HG03460 (cell line): Measurements from ENCODE around the gene NLRP3.
"Not testable (repeated sequence)": the region's sequence is repeated elsewhere in the genome, so short reads cannot be mapped to it uniquely, and the experiment has no call there.

Experiments
- ATAC-seq: cut with Tn5 transposase; IDR thresholded peaks from one replicate; pipeline ENCODE4 v1.9.1; 2021; ENCODE audit not compliant: unreplicated experiment

The NLRP3 gene

GRCh38 chr1:247390116-247390791 lies 25.7 kb upstream of the NLRP3 start:
- ATAC-seq: peak; percentile 99

DNA sequence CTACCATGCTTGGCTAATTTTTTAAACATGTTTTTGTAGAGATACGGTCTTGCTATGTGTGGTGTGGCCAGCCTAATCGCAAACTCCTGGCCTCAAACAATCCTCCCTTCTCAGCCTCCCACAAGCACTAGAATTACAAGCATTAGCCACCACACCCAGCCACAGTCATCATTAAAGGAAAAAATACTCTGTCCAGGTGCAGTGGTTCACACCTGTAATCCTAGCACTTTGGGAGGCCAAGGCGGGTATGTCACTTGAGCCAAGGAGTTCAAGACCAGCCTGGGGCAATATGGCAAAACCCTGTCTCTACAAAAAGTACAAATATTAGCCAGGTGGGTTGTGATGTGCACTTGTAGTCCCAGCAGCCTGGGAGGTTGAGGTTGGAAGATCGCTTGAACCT lies 25.0 kb upstream of the NLRP3 start:
- ATAC-seq: no peak

GRCh38 chr1:247392088-247392487 lies 23.9 kb upstream of the NLRP3 start:
- ATAC-seq: no peak

- not testable (repeated sequence) for ATAC-seq
These were observed 20.9 kb upstream of the NLRP3 start for GRCh38 chr1:247395075-247395474.

DNA sequence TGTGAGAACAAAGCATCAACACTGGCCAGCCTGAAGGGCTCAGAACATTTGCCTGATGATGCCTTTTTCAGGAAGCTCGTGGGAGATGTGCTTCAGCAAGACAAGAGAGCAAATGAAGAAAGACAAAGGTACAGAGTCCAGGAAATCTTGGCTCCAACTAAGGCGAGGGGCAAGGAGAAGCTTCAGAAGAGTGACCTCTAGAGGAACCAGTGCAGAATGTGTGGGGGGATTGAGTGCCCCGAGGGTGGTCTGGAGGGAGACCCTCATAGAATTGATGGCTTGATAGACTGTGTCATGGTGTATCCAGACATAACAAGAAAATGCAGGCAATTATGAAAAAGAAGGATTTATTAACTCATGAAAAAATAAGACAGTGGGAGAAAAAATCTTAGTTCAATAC lies 15.3 kb upstream of the NLRP3 start:
- ATAC-seq: no peak

DNA sequence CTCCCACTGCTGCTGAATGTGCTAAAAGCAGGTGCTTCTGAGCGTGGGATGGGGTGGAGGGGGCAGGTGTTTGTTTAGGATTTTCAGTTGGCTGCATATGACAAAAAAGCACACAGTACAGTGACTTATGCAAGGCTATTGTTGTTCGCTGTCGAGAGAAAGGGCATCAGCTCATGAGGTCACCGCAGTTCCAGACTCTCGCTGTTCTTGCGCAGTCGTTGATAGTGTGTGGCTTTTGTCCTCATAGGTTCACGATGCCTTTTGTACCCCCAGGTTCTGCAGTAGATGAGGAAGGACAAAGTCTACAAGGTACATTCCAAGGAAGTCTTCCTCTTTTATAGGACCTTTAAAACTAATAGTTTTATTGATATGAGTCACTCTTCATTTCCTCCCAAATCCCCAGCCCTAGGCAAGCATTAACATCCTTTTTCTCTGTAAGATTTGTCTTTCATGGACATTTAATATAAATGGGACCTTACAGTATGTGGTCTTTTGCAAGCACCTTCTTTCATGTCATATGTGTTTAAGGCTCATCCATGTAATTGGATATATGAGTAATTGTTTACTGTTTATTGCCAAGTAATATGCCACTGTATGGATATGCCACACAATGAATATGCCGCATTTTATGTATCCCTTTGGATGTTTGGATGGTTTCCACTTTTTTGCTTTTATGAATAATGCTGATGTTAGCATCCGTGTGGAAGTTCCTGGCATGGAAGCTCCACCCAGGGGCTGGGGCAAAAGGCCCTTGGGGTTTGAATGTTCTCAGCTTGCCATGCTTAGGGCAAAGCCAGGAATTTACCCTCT lies 14.5 kb upstream of the NLRP3 start:
- no peak for ATAC-seq

DNA sequence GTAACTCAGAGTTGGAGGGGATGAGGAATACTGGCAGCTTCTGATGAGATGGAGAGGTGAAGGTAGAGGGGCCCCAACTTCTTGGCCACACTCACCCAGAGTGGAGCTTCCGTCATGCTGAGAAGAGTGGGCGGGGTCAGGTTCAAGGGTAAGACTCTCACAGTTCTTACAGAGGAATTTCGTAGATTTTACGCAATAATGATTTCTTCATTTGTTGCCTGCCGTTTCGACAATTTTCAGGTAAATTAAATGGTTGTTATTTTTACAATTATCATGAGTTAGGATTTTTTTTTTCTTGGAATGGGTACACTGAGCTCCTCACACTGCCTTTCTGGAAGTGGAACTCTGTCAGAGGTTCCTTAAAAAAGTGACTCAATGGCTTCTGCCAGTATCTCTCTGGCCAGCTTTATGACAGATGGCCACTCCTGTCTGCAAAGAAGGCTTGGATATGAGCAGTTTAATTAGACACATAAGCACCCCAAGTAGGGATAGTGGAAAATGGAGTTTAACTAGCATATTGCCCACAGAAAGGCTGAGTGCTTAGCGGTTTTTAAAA lies 13.8 kb upstream of the NLRP3 start:
- ATAC-seq: no peak

DNA sequence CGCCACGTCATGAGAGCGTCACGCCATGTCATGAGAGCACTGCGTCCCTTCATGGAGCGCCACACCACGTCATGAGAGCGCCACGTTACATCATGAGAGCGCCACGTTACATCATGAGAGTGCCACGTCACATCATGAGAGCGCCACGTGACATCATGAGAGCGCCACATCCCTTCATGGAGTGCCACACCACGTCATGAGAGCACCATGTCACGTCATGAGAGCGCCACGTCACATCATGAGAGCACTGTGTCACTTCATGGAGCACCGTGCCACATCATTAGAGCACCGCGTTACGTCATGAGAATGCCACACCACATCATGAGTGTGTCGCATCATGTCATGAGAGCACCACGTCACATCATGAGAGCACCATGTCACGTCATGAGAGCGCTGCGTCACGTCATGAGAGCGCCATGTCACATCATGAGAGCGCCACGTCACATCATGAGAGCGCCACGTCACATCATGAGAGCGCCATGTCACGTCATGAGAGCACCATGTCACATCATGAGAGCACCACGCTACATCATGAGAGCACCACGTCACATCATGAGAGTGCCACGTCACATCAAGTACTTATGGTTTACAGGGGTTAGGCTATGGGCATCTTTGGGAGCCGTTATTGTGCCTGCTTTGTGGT lies 9.8 kb upstream of the NLRP3 start:
- ATAC-seq: no peak

GRCh38 chr1:247407180-247407616 lies 8.8 kb upstream of the NLRP3 start:
- ATAC-seq: peak; percentile 79

DNA sequence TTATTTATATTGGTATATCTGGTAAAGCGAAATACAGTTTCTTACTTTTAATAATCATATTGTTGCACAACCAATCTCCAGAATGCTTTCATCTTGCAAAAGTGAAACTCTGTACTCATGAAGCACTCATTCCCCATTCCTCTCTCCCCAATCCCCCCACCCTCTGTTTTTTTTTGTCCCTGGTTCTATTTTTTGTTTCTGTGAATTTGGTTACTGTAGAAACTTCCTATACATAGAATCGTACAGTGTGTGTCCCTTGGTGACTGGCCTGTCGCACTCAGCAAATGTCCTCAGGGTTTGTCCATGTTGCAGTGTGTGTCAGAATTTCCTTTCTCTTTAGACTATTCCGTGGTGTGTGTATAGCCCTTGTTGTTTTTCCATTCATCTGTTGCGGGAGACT lies 7.9 kb upstream of the NLRP3 start:
- ATAC-seq: no peak

GRCh38 chr1:247409869-247410544 lies 6.0 kb upstream of the NLRP3 start:
- peak; percentile 66 for ATAC-seq

DNA sequence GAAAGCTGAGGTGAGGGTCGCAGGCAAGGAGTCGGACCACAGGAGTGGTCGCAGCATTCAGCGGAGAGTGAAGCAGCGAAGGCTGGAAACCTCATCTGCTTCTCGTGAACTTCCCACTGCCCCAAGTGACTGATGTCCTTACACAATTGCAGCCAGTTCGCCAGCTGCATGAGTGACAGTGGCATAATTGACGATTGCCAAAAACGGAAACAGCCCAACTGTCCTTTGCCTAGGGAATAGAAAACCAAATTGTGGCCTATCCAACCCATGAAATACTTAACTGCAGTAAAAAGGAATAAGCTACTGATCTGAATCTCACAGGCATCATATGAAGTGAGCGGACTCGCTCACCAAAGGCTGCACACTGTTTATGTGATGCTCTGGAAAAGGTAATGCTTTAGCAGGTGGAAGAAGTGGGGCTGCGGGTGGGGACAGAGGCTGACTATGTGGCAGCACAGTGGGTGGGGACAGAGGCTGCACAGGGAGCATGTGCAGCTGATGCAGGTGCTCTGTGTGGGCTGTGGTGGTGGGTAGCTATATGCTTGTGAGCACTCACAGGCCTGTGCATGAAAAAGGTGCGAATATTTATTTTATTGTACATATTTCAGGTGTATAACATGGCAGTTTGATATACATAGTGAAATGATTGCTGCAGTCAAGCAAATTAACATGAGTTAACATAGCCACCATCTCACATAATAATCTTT lies 4.2 kb upstream of the NLRP3 start:
- no peak for ATAC-seq

GRCh38 chr1:247417831-247418230 lies 1.9 kb downstream of the NLRP3 start:
- no peak for ATAC-seq

GRCh38 chr1:247419336-247419735 lies 3.4 kb downstream of the NLRP3 start:
- no peak for ATAC-seq

DNA sequence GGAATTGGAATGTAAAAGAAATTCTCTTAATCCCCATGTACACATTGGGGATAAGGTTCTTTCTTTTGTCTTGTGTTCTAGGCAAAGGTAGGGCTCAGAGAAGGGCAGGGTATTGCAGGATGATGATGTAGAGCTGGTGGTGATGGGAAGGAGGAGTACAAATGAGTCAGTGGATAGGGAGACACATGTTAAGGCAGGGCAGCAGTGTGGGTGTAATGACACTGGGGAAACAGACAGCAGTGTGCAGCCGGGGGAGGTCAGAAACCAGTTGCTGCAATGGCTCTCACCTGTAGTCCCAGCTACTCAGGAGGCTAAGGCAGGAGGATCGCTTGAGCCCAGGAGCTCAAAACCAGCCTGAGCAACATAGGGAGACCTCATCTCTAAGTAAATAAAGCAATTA lies 5.1 kb downstream of the NLRP3 start:
- no peak for ATAC-seq

GRCh38 chr1:247429496-247429895 lies 13.5 kb downstream of the NLRP3 start:
- ATAC-seq: no peak

DNA sequence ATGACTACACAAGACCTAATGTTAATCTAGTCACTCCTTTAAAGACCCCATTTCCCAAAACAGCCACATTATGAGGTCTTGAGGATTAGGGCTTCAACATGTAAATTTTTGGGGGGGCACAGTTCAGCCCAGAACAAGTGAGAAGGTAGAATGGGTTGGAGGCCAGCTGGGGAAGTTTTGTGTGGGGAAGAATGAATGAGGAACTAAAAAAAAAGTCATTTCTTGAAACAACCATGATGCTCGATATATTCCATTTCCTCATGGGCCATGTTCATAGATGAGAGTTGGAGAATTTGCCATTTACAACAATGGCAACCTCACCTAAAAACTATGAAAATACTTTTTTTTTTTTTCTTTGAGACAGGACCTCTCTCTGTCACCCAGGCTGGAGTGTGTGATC lies 14.5 kb downstream of the NLRP3 start:
- no peak for ATAC-seq

- no peak for ATAC-seq
These were observed 15.7 kb downstream of the NLRP3 start for GRCh38 chr1:247431643-247432042.

DNA sequence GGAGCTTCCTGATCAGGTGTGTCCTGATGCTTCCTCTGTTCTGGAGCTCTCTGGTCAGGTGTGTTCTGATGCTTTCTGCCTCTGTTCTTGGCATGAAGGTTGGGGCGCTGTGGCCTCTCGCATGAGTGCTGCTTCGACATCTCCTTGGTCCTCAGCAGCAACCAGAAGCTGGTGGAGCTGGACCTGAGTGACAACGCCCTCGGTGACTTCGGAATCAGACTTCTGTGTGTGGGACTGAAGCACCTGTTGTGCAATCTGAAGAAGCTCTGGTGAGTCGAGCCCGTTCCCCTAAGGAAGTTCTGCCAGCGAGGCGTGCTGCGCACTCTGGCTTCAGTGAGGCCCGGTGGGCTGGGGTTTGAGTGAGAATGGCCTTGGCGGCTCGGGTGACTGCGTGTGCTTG lies 18.0 kb downstream of the NLRP3 start:
- no peak for ATAC-seq

DNA sequence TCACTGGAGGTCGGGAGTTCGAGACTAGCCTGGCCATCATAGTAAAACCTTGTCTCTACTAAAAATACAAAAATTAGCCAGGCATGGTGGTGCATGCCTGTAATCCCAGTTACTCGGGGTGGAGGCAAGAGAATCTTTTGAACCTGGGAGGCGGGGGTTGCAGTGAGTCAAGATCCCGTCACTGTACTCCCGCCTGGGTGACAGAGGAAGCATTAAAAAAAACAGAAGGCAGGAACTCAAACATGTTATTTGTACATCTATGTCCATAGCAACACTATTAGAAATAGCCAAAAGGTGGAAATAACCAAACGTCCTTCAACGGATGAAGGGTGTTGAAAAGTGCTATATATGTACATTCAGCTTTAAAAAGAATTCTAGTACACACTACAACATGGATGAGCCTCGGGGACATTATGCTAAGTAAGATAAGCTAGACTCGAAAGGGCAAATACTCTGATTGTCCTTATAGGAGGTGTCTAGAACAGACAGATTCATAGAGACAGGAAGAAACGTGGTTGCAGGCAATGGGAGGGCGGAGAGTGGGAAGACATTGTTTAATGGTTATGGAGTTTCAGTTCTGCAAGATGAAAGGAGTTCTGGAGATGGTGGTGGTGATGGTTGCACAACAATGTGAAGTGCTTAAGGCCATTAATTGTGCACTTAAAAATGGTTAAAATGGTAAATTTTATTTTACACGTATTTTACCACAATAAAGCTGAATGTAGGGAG lies 19.2 kb downstream of the NLRP3 start:
- no peak for ATAC-seq
